Stimulated activated CD4-positive, alpha-beta T cell treated with anti-CD3 and anti-CD28 coated beads, Interleukin-1b, Interleukin-23, amount 100 ng/mL, for 48 hours (primary cell): ENCODE measurements around the gene PBX1.
"Not testable (repeated sequence)": the region's sequence is repeated elsewhere in the genome, so short reads cannot be mapped to it uniquely, and the experiment has no call there.

Experiments used
- DNase-seq: peaks from one replicate; pipeline ENCODE4 v3.0.0-alpha.2; 2020

Gene PBX1

DNA sequence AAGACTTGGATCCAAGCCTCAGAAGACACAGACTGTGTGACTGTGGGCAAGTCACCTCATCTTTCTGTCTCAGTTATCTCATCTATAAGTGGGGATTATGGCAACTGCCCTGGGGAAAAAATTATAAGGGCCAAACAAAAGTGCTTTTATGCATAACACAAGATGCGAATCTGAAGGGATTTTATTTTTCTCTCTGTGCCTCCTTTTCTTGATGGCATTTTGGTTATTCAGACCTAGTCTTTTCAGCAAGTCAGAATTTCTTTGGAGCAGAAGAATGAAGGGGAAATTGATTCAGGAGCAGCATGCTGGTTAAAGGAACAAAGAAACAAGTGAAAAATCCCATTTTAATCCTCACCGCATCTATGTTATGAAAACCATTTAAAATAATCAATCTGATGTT lies 86.9 kb downstream of the PBX1 start:
- DNase-seq: no peak

DNA sequence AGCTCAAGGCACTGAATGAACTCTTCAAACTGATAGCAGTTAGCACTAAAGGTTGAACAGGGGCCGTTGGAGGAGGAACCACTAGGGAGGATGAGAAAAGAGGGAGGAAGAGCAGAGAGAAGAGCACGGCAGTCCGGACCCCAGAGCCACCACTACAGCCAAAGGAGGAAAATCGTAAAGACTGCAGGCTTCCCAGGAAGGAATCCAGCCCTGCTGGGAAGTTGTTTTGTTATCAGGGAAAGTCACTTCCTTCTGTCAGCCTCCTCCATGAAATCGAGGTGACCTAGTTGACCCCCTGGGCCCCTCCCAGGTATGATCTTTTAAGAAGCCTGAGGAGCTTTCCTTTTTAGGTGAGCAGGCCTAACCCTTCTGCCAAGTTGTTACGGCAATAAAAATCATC lies 88.2 kb downstream of the PBX1 start:
- DNase-seq: no peak

DNA sequence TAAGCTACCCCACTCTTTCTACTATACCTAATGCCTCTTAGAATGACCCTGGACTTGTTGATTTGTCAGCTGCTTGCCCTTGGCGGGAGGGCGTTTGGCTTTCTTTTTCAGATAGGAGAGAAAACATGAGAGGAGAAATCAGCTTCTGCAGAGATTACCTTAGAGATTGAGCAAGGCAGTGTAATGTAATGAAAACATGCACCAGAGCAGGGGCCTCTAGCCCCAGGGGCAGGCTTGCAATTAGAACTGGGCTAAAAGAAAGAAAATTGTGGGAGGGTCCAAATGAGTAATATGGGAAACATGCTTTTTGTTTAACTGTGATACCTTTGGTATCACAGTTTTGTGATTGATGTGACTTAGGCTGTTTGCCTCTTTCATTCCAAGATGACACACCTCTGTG lies 89.7 kb downstream of the PBX1 start:
- DNase-seq: no peak

DNA sequence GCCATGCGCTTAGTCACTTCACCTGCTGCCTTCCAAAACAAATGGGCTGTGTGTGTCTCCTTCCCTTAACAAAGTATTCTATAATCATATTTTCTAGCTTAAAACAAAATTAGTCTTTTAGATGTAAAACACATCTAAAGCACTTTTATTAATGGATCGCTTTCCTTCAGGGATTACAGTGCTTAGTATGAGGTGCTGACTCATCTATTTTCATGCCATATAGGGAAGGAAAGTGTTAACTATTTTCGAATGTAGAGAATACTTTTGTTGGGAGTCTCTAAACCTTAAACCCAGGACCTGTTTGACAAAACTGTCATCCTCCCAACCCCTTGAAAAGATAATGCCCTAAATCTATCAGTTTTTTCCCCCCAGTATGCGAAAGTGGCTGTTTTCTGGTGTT lies 90.2 kb downstream of the PBX1 start:
- DNase-seq: no peak

DNA sequence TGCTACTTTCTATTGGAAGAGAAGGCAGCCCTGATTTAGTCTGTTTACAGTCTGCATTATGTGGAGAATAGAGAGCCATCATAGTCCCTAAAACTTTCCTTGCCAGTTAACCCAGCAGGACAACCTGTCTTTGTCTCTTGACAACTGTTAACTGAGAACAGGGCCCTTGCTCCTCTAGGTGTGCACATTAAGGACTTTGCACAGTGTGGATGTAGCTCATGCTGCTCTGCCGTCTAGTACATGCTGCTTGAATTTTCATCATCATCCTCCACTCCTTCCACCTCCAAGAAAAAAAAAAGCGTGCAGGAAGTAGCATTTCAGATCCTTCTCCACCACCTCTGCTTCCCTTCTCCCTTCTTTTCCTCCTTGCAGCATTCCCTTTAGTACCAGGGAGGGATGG lies 91.5 kb downstream of the PBX1 start:
- no peak for DNase-seq

DNA sequence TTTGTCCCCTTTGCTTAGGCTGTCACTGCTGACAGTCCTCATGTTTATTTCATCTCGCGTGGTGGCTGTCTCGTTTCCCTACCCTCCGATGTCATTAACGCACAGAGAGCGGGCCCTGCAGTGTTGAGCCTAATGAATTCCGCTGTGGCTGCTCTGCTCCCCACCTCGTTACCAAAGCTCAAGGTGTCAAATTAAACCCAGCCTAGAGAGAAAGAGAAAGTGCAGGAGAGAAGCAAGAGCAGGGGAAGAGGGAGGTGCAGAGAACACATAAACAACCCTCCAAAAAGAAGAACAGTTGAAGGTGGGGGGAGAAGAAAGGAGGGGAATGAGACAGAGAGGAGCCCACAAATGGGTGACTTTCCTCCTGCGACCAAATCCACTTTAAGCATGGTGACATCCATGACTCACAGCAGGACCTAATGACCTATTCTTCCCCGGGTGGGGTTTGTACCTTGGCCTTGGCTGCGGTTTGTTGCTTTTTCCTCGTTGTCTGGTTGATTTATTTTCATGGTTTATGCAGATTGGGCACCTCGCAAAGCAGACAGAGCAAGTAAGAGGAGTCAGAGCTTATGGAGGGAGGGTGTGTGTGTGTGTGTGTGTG lies 92.5 kb downstream of the PBX1 start:
- DNase-seq: no peak

DNA sequence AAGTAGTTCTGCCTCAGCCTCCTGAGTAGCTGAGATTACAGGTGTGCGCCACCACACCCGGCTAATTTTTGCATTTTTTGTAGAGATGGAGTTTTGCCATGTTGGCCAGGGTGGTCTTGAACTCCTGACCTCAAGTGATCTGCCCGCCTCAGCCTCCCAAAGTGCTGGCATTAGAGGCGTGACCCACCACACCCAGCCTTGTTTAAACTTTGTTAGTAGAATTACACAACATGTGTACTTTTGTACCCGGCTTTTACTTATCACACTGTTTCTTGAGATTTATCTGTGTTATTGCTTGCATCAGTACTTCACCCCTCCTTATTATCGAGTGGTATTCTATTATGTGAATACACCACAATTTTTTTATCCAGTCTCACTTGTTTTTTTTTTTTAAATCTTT lies 94.0 kb downstream of the PBX1 start:
- DNase-seq: not testable (repeated sequence)

DNA sequence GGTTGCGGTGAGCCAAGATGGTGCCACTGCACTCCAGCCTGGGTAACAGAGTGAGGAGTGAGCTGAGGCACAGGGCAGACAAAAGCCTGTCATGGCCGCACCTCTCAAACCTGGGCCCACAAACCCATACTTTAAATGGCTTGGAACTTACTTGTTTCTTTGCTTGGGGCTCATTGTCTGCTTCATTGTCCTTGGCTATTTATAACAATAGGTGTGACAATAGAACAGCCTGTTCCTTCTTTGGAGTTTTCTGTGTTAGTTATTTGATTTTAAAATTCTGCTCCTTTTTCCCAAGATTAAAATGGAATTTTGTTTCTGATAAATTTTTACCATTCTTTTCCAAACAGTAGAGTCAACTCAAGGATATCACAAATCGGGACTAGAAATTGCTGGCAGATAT lies 94.7 kb downstream of the PBX1 start:
- DNase-seq: no peak

DNA sequence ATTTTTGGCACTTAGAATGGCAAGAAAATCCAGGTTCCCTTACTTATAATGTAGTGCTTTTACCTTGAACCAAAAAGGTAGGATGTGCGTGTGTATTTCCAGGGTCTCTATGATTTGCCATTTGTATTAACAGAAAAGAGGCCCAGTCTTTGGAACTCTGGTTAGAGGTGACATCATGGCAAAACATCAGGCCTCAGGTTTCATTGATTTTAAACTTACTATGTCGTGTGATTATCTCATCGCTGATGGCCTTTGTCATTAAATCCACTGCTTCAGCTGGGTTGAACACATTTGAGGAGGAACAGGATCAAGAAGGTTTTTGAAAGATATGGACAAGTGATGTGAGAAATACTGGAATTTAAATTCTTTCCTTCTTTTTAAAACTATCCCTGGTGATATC lies 95.2 kb downstream of the PBX1 start:
- DNase-seq: no peak

DNA sequence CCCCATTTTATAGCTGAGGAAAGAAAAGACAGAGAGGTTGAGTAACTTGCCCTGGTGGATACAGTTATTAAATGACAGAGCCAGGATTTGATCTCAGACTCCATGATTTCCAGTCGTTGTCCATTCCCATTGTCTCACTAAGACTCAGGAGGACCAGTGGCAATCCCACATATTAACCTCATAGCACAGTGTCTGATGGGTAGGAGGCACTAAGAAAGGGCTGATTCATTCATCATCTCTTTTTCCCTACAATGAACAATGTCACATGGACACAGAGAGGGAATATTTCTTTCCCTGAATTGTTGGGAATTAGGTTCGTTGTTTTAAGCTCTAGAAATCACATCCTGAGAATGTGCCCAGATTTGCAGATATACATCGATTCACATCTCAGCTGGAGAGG lies 99.9 kb downstream of the PBX1 start:
- no peak for DNase-seq

DNA sequence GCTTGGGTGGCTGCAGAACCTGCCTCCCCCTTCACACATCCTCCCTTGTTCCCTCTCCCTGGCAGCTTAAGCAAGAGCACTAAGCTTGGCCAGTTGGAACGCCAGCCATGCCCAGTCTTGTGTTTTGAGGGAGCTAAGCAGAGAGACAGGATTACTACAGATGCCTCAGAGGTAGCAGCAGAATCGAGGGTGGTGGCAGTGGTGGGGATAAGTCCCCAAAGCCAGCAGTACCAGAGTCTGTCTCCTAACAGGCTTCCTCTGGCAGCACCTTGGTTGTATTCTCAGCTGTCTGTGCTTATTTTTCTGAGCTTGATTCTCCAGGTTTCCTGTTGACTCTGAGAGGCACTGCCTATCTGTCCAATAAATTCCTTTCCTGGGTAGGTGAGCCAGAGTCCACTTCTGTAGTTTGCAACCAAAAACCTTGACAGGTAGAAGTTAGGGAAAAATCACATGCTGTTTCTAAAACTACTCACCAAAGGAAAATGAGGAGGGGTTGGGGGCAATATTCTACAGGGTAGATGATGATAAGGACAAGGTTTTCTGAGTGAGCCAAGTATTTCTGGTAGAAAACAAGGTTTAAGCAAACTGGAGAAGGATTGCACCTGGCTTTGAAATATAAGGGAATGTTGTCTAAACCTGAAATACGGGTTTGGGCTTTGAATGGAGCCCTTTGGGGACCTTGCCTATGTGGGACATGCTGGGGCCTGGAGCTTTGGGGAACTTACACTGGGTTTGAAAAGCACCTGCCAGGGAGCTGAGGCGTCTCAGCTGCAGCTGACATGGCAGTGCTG lies 100.8 kb downstream of the PBX1 start:
- DNase-seq: no peak

DNA sequence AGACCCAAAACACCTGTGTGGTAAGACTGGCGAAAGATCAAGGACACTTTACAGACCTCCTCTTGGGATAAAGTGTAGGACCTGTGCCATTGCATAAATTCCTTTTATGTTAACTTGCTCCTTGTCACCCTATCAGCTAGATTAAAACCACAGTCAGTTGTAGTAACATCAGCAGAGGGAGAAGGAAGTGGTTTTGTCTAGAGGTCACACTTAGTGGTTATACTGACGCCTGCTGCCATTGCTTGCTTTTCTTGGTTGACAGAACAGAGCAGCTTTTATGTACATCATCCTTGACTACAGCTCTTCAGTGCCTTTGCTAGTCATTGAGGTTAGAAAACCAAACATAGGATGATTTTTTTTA lies 101.4 kb downstream of the PBX1 start:
- no peak for DNase-seq

DNA sequence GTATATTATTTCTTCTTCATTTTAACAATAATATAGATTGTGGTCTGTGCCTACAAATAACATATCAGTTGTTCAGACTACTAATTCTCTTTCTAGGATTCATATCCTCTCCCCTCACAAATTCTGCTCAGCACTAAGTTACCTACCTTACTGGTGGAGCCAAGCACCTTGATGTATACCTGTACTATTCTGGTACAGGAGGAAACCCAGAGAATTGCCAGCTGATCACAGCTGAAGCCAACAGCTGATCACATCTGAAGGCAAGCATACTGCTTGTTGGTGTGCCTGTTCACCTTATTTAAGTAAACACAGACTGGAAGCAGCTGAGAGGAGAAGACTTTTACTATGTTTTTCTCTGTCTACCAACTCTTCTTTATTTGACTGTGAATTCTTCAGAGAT lies 101.8 kb downstream of the PBX1 start:
- no peak for DNase-seq

DNA sequence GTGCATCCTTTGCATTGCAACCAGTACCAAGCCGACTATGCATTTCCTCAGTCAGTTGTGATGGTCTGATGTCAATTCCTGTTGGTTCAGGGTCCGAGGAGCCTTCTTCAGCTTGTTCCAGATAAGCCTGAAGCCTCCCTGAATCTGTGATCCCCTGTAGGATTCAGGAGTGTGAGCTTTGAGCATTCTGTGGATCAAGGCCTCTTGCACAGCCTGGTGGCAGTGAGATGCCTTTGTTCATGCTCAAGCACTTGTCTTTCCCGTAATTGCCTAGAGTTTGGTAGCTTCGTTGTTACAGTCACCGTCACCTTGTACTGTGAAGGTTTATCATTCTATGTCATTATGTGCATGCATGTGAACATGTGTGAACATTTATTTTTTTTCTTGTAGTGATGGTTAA lies 103.5 kb downstream of the PBX1 start:
- DNase-seq: no peak

DNA sequence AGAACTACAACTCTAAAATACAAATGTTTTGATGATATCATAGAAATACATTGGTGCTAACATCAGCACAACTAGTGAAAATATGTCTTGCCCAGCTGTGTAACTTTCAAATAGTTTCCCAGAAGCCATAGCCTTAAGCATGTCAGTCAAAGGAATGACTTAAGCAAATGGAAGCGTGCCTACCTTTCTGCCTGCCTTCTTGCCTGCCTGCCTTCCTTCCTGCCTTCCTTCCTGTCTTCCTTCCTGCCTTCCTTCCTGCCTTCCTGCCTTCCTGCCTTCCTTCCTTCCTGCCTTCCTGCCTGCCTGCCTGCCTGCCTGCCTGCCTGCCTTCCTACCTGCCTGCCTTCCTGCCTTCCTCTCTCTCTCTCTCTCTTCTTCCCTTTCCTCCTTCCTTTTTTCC lies 104.0 kb downstream of the PBX1 start:
- no peak for DNase-seq

DNA sequence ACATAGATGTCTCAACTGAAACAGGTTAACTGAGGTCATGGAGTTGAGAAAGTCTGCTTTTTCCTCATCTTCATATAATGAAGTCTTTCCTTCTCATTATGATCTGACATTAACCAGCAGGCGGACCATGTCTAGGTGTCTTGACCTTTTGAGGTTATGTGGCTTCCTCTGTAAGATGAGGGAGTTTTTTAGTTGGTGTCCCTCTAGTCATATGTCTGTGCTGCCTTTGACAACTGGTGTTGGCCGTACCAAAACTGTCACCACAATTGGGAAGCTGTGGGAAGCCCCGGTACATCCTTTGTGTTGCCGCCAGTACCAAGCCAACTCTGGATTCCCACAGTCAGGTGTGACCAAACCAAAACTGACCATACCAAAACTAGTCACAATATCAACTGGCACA lies 105.1 kb downstream of the PBX1 start:
- DNase-seq: no peak

DNA sequence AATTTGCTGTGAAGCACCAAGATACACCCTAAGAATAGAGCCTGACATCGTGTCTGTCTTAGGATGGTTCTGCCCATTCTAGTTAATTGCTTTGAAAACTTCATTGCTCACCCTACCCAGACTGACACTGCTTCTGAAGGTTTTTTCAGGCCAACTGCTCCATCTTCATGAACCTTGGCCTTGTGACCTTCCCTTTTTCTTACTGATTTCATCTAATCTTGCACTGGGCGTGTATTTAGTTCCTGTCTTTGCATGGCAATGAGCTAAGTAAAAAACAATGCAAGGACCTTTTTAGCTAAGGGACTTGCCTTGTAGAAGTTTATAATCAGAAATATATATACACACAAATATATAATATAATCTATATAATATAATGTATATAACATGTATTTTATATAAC lies 108.0 kb downstream of the PBX1 start:
- no peak for DNase-seq

DNA sequence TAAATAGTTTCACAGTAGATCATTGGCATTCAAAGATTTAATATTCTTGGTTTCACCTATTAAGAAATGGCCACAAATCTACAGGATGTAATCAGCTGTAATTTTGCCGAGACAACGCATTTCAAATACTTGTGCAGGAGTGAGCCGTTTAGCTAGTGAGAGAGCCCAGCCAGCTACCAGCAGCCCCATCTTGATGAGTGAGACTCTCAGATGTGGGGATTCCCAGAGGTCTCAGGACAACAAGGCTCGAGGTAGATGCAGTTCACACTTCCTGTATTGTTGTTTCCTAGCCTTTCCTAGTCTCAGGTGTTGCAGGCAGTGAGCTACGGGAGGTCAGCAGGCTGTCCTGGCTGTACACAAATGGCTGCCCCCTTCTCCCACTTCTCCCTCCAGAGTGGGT lies 108.6 kb downstream of the PBX1 start:
- DNase-seq: no peak

DNA sequence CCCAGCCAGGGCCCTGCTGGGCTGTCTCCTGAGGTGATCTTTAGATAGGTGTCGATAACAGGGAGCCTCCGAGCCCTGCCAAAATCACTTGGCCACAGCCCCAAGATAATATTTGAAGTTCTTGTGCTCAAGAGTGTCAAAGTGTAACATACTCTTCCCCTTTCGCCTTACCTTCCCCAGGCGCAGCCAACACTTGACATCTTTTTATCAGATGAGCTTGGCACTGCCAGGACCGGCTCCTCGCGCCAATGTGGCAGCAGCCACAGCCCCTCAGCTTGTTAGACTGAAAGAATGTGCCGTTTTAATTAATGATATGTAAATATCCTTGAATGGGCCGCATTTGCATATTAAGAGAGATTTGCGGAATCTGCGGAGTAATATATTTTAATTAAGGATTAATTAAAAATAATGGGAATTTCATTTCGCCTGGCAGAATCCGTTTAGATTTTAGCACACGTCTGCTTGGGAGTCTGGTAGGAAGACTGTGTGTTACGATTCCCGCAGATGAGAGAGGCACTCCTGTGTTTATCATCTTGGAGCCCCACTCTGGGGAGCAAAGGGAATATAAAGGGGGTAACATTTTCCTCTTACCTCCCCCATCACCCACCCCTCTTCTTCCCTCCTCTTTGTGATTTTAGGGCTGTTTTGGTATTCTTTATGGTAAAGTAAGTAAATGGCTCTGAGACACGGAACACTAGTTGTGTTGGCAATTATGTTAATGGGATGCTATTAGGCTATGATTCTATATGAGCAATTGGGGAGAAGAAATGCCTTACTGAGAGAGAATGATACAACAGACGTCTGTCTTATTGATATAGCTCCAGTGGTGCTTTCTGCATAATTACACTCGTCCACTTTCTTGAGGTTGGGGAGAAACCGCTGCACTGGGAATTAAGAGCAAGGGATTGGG lies 109.8 kb downstream of the PBX1 start:
- DNase-seq: no peak

DNA sequence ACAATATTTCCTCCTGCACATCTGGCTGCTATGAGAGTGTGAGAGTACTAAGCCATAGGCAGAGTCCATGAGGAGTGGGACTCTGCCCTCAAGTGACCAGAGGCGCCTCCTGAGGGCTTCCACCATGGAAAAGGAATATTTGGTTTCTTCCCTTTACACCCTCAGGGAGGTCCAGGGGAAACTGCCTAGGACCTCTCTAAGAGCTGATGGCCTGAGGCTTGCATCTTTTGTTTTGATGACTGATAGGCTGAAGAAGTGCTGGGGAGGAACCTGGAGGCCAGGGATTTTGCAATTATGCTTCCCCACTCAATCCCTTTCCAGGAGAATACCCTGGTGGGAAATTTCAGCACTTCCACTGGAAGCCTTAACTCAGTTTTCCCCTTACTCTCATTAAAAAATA lies 111.0 kb downstream of the PBX1 start:
- DNase-seq: no peak

DNA sequence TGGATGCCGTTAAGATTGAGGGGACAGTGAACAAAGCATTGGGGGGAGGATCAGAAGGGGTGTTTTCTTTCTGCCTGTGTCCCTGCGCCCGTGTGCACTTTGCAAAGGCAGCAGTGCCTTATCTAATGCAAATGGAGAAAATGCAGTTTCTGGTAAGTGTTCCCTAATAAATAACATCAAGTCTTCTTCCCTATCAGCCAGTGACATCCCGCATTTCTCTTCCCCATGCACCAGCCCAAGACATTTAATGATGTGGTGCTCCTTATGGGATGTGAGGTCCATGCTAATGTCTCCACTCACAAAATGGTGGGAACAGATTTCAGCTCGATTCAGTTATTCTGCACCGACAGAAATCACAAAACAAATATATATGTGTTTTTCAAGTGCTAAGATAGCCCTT lies 111.8 kb downstream of the PBX1 start:
- no peak for DNase-seq

DNA sequence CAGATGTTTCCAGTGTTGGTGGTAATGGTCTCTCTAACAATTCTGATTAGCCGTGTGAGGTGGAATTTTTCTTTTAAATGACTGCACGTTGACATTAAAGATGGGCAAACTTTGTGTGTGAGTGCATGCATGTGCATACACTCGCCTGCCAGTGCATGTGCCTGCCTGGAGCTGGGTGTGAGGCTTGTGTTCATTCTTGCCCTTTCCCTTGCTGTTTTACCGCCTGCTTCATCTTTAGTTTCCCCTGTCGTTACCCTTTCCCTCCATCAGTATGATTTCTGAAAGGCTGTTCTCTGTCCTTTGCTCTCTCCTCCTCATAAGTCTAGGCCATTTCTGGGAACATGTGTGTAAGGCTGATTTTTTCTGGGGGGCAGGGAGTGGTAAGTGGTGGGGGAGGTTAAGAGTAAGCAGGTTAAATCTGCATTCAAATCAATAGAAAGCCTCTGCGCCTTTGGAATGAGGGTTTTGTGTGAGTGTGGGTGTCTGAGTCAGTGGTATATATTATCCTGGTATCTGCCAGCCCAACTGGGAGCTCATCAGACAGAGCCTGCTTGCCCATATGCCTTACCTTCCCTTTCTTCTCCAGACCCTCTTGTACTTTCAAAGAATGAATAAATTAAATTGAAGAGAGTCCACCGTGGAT lies 112.5 kb downstream of the PBX1 start:
- DNase-seq: no peak

DNA sequence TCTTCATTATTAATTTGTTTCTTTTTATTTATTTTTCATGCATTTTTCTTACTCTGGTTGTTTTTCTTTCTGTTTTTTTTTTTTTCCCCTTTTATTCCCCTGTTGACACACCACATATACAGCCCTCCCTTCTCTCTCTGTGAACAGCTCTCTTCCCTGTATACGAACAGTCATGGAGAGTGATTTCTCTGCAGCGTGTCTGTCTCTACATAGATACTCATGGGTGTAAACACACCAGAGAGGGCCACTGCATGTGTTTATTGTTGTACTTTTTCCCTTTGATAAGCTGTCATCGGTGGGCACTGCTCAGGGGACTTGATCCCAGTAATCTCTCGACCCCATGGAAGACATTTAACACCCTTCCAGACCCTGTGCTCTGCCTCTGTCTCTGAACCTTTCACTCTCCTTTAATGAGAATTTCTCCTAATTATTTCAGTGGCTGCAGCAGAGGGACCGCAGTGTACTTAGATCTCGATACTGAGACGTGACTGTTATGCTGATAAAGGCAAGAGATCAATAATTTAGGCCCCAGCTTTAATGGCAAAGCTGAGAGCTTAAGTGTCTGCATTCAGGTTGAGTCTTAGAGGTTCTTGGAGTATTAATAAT lies 113.1 kb downstream of the PBX1 start:
- no peak for DNase-seq
